HepG2 (cell line): ENCODE results near the gene FLYWCH1. TPM values are rescaled to one million over a fixed set of nuclear protein-coding genes. Genes with fewer than 3 reads are reported as not detected.

Experiments used
- ARID3A ChIP-seq: IDR thresholded peaks from 2 replicates; pipeline ENCODE4 v1.6.1; 2012; ENCODE audit warnings: low read depth, low read length, improper control_type of control experiment
- EP300 ChIP-seq, 3 experiments: sonication (generic) in 1 of 3; formaldehyde crosslinking in 1 of 3; IDR thresholded peaks; 2 replicates each; pipeline versions ENCODE4 v1.5.1 to v1.6.1; 2011 to 2020; ENCODE audit warnings: low read depth in 2 of 3, low read length in 2 of 3, borderline replicate concordance in 1 of 3, improper control_type of control experiment in 1 of 3, mild to moderate bottlenecking in 1 of 3, missing genetic modification reagents in 1 of 3, moderate library complexity in 1 of 3
- GMEB1 ChIP-seq: sonication (generic); formaldehyde crosslinking; IDR thresholded peaks from 2 replicates; pipeline ENCODE4 v1.5.1; 2020; ENCODE audit warnings: missing genetic modification reagents, mild to moderate bottlenecking, borderline replicate concordance
- SRY ChIP-seq: sonication (generic); formaldehyde crosslinking; IDR thresholded peaks from 2 replicates; pipeline ENCODE4 v1.8.0; 2022; ENCODE audit warnings: mild to moderate bottlenecking, missing genetic modification reagents
- TAF1 ChIP-seq: sonication (generic); formaldehyde crosslinking; IDR thresholded peaks from 2 replicates; pipeline ENCODE4 v1.4.0; 2020; ENCODE audit warnings: missing genetic modification reagents
- ZNF136 ChIP-seq: sonication (generic); formaldehyde crosslinking; IDR thresholded peaks from 2 replicates; pipeline ENCODE4 v1.8.1; 2022; ENCODE audit warnings: low read depth, mild to moderate bottlenecking, moderate library complexity, missing genetic modification reagents
- ZNF407 ChIP-seq: sonication (generic); formaldehyde crosslinking; IDR thresholded peaks from one replicate; pipeline ENCODE4 v1.5.1; 2020; ENCODE audit warnings: mild to moderate bottlenecking, missing genetic modification reagents; ENCODE audit errors: not compliant biosample characterization
- ZNF609 ChIP-seq: sonication (generic); formaldehyde crosslinking; IDR thresholded peaks from 2 replicates; pipeline ENCODE4 v1.4.0; 2020; ENCODE audit warnings: mild to moderate bottlenecking, missing genetic modification reagents, borderline replicate concordance
- ZNF773 ChIP-seq: sonication (generic); formaldehyde crosslinking; IDR thresholded peaks from 2 replicates; pipeline ENCODE4 v1.4.0; 2020; ENCODE audit warnings: missing genetic modification reagents, borderline replicate concordance
- polyA plus RNA-seq, 8 experiments: library from polyadenylated mRNA; depleted of rRNA in 3 of 8; stranded (reverse) in 7 of 8; unstranded in 1 of 8; fragments of >200 nt; fragmentation: Illumina TruSeq in 4 of 8; extraction: Trizol in 4 of 8; gene quantifications; 2 replicates each; pipeline versions ENCODE4 v1.2.1 to v1.2.3, GENCODE V29; 2011 to 2016; ENCODE audit warnings: low read depth in 4 of 8, missing spikeins in 1 of 8, mixed read lengths in 1 of 8; ENCODE audit not compliant: insufficient read depth in 1 of 8
- total RNA-seq, 5 experiments: library from RNA; depleted of rRNA; stranded (reverse); fragments of >200 nt; fragmentation: Illumina TruSeq; extraction: Trizol; gene quantifications; 2 replicates each; pipeline ENCODE4 v1.2.3, GENCODE V29; 2016; ENCODE audit warnings: low read depth in 1 of 5

The FLYWCH1 gene
- total and polyA plus RNA-seq, 2 of the 13 experiments (the other 11 are each of a cell fraction or from before 2014, with no cell fraction given) = 7.3 to 12.4 TPM

GRCh38 chr16:2905241-2905987 lies 6.3 kb upstream of the FLYWCH1 start (continued):
- no peak; a peak in 1 of 4 replicates for TF ChIP-seq EP300 (IDR thresholded peaks at IDR 0.05; ENCODE audit: low read depth in 2 of 2, low read length in 2 of 2)
- TF ChIP-seq EP300 (CRISPR knock-in tag; IDR thresholded peaks at IDR 0.05; ENCODE audit: borderline replicate concordance) = no peak
- TF ChIP-seq GMEB1 = 0 out of 2 replicates have a peak, but pooled peaks have one; percentile 32
- TF ChIP-seq ZNF407 (CRISPR knock-in tag) = peak; percentile 74
- TF ChIP-seq ZNF609 (CRISPR knock-in tag) = peak; percentile 53; the same call in 1 of the 2 replicates
- peak; percentile 98 for TF ChIP-seq TAF1
- TF ChIP-seq ZNF136 (CRISPR knock-in tag) = 0 out of 2 replicates have a peak, but pooled peaks have one; percentile 17
- peak; percentile 51; the same call in 1 of the 2 replicates for TF ChIP-seq ZNF773
- peak; percentile 37; the same call in 1 of the 2 replicates for TF ChIP-seq SRY (CRISPR knock-in tag)
- TF ChIP-seq ARID3A = no peak
